Stomach smooth muscle (tissue), 2 donors: ENCODE data around the gene ZNF579.

Source experiments
- H3K27ac ChIP-seq: one replicate; pipeline ENCODE4 v1.7.0; 2013; ENCODE audit warnings: mild to moderate bottlenecking, low read length, inconsistent platforms
- H3K27me3 ChIP-seq, 2 donors: one replicate each; pipeline ENCODE4 v1.7.0; 2013; ENCODE audit warnings: low read length in 2 of 2; ENCODE audit not compliant: insufficient read depth in 2 of 2, control insufficient read depth in 1 of 2
- H3K36me3 ChIP-seq, 2 donors: one replicate each; pipeline ENCODE4 v1.7.0; 2013; ENCODE audit warnings: low read length in 2 of 2; ENCODE audit not compliant: control insufficient read depth in 2 of 2, insufficient read depth in 2 of 2
- H3K4me1 ChIP-seq: one replicate; pipeline ENCODE4 v1.7.0; 2013; ENCODE audit warnings: low read length; ENCODE audit not compliant: control insufficient read depth, insufficient read depth
- H3K4me3 ChIP-seq, 2 donors: one replicate each; pipeline ENCODE4 v1.7.0; 2013; ENCODE audit warnings: low read length in 2 of 2
- H3K9ac ChIP-seq, 2 donors: one replicate each; pipeline ENCODE4 v1.7.0; 2013; ENCODE audit warnings: low read length in 2 of 2, mild to moderate bottlenecking in 1 of 2
- H3K9me3 ChIP-seq, 2 donors: one replicate each; pipeline ENCODE4 v1.7.0; 2013; ENCODE audit warnings: low read length in 2 of 2; ENCODE audit not compliant: control insufficient read depth in 2 of 2
- donor health status: healthy.
- donor health status: Pancreatic carcinoma.

The ZNF579 gene

GRCh38 chr19:55611983-55612645, 31.5 kb upstream of the ZNF579 start:
- no peak overlapping the region for H3K27ac ChIP-seq
- peaks cover 18% of the 10 kb centered on the region for H3K4me1 ChIP-seq
- no peak overlapping the region for H3K4me3 ChIP-seq
- no peak overlapping the region for H3K9ac ChIP-seq
- H3K9me3 ChIP-seq: no peaks in the 10 kb centered on the region
- peaks cover 18 to 20% of the 10 kb centered on the region in 2 donors for H3K36me3 ChIP-seq
- no peaks in the 10 kb centered on the region for H3K27me3 ChIP-seq

GRCh38 chr19:55611300-55611982, 30.8 kb upstream of the ZNF579 start:
- Histone ChIP-seq H3K9me3 (no peaks in the 10 kb centered on the region), H3K4me1 (peaks cover 25% of the 10 kb centered on the region), H3K4me3 (no peak overlapping the region), H3K9ac (no peak overlapping the region), H3K36me3 (peaks cover 14 to 17% of the 10 kb centered on the region in 2 donors), H3K27me3 (no peaks in the 10 kb centered on the region), H3K27ac (no peak overlapping the region)

- Histone ChIP-seq H3K36me3 (peaks cover 7 to 9% of the 10 kb centered on the region in 2 donors), H3K4me1 (peaks cover 40% of the 10 kb centered on the region), H3K27ac (no peak overlapping the region), H3K4me3 (no peak overlapping the region), H3K9me3 (no peaks in the 10 kb centered on the region), H3K27me3 (no peaks in the 10 kb centered on the region), H3K9ac (no peak overlapping the region)
These were observed 28.7 kb upstream of the ZNF579 start for GRCh38 chr19:55609326-55609725.

- Histone ChIP-seq H3K4me3 (peak overlapping the region; percentile 88 to 93), H3K36me3 (peaks cover 5 to 9% of the 10 kb centered on the region in 2 donors), H3K27ac (peak overlapping the region; percentile 87), H3K9me3 (no peaks in the 10 kb centered on the region), H3K4me1 (peaks cover 40% of the 10 kb centered on the region), H3K27me3 (no peaks in the 10 kb centered on the region), H3K9ac (peak overlapping the region; percentile 88 to 90)
These were observed 26.2 kb upstream of the ZNF579 start for GRCh38 chr19:55606817-55607216.

GRCh38 chr19:55606471-55606787, 25.8 kb upstream of the ZNF579 start:
- H3K9ac ChIP-seq: peak overlapping the region; percentile 88 to 90
- peak overlapping the region; percentile 88 to 93 for H3K4me3 ChIP-seq
- H3K27ac ChIP-seq: peak overlapping the region; percentile 87
- H3K9me3 ChIP-seq: no peaks in the 10 kb centered on the region
- peaks cover 38% of the 10 kb centered on the region for H3K4me1 ChIP-seq
- H3K27me3 ChIP-seq: no peaks in the 10 kb centered on the region
- H3K36me3 ChIP-seq: peaks cover 5 to 9% of the 10 kb centered on the region in 2 donors

GRCh38 chr19:55605637-55606470, 25.2 kb upstream of the ZNF579 start, which contains the start of gene ZNF865:
Gene ZNF865 (plus strand): TSS chr19:55605647. CDS start chr19:55613619, 7,972 bp downstream.
- Histone ChIP-seq H3K27me3 (no peaks in the 10 kb centered on the region), H3K36me3 (peaks cover 5 to 9% of the 10 kb centered on the region in 2 donors), H3K9ac (peak within 1 kb of the TSS; percentile 88 to 90), H3K9me3 (no peaks in the 10 kb centered on the region), H3K4me3 (peak within 1 kb of the TSS; percentile 88 to 93), H3K4me1 (peaks cover 40% of the 10 kb centered on the region), H3K27ac (peak within 1 kb of the TSS; percentile 87)

GRCh38 chr19:55605207-55605636, 24.6 kb upstream of the ZNF579 start:
- peaks cover 41% of the 10 kb centered on the region for H3K4me1 ChIP-seq
- H3K9me3 ChIP-seq: no peaks in the 10 kb centered on the region
- peak overlapping the region; percentile 88 to 93 for H3K4me3 ChIP-seq
- peak overlapping the region; percentile 87 for H3K27ac ChIP-seq
- no peaks in the 10 kb centered on the region for H3K27me3 ChIP-seq
- peak overlapping the region in 1 of 2 donors; percentile 90 for H3K9ac ChIP-seq
- H3K36me3 ChIP-seq: peaks cover 3 to 9% of the 10 kb centered on the region in 2 donors

GRCh38 chr19:55603581-55604292, 23.1 kb upstream of the ZNF579 start:
- H3K27me3 ChIP-seq: no peaks in the 10 kb centered on the region
- peaks cover 41% of the 10 kb centered on the region for H3K4me1 ChIP-seq
- H3K4me3 ChIP-seq: no peak overlapping the region
- H3K27ac ChIP-seq: no peak overlapping the region
- H3K36me3 ChIP-seq: no peaks in the 10 kb centered on the region
- H3K9ac ChIP-seq: no peak overlapping the region
- no peaks in the 10 kb centered on the region for H3K9me3 ChIP-seq

- H3K27ac ChIP-seq: no peak overlapping the region
These were observed 22.5 kb upstream of the ZNF579 start for GRCh38 chr19:55603115-55603514.

More at GRCh38 chr19:55603115-55603514, 22.5 kb upstream of the ZNF579 start:
- H3K9ac ChIP-seq: no peak overlapping the region
- H3K9me3 ChIP-seq: no peaks in the 10 kb centered on the region
- no peak overlapping the region for H3K4me3 ChIP-seq
- no peaks in the 10 kb centered on the region for H3K27me3 ChIP-seq
- H3K36me3 ChIP-seq: no peaks in the 10 kb centered on the region
- peaks cover 41% of the 10 kb centered on the region for H3K4me1 ChIP-seq
